ENCODE results near the gene PDXP.

PDXP gene

DNA sequence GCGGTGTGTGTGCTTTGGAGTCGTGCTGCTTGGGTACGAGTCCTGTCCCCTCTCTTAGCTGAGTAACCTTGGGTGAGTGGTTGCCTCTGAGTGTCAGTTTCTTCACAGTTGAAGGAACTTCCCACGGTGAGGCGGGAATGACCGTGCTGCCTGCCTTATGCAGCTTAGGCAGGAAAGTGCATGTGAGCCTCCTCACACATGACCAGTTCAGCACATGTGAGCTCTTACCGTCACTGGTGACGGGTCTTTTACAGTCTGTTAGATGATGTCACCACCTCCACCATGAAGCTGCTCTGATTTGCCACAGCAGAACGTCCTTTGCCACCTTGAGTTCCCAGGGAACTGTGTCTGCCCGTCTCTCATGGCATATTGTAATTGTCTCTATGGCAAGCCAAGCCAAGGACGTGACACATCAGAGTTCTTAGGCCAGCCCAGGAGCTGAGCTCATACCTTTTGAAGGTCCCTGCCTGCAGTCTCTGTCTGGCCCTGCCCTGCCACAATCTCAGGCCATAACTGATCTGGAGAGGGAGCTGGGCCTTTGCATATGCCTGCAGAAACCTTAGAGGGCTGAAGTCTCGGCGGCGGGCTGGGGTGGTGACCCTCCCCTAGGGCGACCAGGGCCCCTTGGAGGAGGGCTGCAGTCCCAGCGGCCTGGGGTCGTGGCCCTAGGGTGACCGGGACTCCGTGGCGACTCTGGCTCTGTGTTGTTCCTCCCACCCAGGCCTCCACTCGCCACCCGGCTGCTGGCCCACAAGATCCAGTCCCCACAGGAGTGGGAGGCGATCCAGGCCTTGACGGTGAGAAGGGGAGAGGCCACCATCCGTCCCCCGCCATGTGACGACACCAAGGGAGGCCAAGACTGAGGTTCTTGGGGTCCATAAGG, 42.1 kb upstream of the PDXP start:
- Histone ChIP-seq H3K36me3 (peaks cover 39% of the 10 kb centered on the region), H3K27me3 (ENCODE audit: insufficient read depth, low read depth, severe bottlenecking) (no peaks in the 10 kb centered on the region), H3K27ac (no peak overlapping the region), H3K9me3 (ENCODE audit: severe bottlenecking) (no peaks in the 10 kb centered on the region), H3K4me3 (ENCODE audit: low read depth, low read length) (no peak overlapping the region)
- TF ChIP-seq, protein P1, sequence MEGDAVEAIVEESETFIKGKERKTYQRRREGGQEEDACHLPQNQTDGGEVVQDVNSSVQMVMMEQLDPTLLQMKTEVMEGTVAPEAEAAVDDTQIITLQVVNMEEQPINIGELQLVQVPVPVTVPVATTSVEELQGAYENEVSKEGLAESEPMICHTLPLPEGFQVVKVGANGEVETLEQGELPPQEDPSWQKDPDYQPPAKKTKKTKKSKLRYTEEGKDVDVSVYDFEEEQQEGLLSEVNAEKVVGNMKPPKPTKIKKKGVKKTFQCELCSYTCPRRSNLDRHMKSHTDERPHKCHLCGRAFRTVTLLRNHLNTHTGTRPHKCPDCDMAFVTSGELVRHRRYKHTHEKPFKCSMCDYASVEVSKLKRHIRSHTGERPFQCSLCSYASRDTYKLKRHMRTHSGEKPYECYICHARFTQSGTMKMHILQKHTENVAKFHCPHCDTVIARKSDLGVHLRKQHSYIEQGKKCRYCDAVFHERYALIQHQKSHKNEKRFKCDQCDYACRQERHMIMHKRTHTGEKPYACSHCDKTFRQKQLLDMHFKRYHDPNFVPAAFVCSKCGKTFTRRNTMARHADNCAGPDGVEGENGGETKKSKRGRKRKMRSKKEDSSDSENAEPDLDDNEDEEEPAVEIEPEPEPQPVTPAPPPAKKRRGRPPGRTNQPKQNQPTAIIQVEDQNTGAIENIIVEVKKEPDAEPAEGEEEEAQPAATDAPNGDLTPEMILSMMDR (IDR thresholded peaks at IDR 0.05; ENCODE audit: low read depth, low read length) = no peak
- DNase-seq = no peak

DNA sequence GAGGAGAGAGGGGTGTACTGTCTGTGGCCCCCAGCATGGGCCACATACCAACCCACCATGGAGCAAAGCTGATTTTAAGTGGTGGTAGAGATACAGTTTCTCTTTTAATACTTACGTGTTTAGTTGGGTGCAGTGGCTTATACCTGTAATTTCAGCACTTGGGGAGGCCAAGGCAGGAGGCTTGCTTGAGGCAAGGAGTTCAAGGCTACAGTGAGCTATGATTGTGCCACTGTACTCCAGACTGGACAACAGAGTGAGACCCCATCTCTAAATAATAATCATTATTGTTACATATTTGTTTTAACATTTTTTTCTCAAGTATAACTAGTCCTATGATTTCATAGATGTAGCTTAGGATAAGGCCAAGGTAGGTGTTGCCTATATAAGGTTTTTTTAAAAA, 41.1 kb upstream of the PDXP start:
- H3K36me3 ChIP-seq = peaks cover 39% of the 10 kb centered on the region
- no peak overlapping the region for H3K27ac ChIP-seq
- TF ChIP-seq, protein P1 (IDR thresholded peaks at IDR 0.05; ENCODE audit: low read depth, low read length) = no peak
- DNase-seq = no peak
- no peaks in the 10 kb centered on the region for H3K9me3 ChIP-seq (ENCODE audit: severe bottlenecking)
- H3K27me3 ChIP-seq (ENCODE audit: insufficient read depth, low read depth, severe bottlenecking) = no peaks in the 10 kb centered on the region
- H3K4me3 ChIP-seq (ENCODE audit: low read depth, low read length) = no peak overlapping the region

DNA sequence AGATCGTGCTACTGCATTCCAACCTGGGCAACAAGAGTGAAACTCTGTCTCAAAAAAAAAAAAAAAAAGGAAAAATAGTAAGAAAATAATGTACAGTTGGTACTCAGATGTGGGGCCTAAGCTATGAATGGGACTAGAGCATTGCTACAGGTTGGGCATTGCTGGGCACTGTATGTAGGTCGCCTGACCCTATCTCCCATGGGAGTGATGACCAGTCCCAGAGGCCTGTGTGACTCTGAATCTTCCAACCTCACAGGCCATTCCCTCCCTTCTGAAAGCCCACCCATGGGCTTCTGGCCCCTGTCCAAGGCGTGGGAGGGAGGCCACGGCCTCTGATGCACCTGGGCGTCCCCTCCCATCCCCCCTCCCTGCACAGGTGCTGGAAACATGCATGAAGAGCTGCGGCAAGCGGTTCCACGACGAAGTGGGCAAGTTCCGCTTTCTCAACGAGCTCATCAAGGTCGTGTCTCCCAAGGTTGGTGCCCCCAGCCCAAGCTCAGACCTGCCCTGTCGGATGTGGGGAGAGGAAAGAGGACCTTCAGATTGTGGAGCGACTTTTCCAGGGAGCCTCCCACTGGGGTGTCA, 40.4 kb upstream of the PDXP start:
- no peaks in the 10 kb centered on the region for H3K27me3 ChIP-seq (ENCODE audit: insufficient read depth, low read depth, severe bottlenecking)
- TF ChIP-seq, protein P1 (IDR thresholded peaks at IDR 0.05; ENCODE audit: low read depth, low read length) = no peak
- H3K9me3 ChIP-seq (ENCODE audit: severe bottlenecking) = no peaks in the 10 kb centered on the region
- H3K4me3 ChIP-seq (ENCODE audit: low read depth, low read length) = no peak overlapping the region
- no peak overlapping the region for H3K27ac ChIP-seq
- H3K36me3 ChIP-seq = peaks cover 41% of the 10 kb centered on the region
- no peak for DNase-seq

DNA sequence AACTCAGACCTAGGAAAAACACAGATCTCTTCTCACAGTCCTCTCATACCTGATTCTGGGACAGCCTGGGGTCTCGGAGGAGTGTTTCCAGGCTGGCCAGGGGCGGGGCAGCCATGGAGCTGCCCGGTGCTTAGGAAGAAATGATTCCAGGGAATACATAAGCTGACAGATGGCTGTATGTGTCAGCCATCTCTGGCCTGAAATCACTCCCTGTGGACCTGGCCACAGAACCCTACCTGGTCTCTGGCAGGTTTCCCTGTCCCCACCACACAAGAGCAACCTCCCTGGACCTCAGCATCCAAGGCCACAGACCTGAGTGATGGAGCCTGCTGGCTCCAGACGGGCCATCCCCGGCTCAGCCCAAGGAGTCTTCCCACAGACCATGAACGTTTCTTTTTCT, 39.8 kb upstream of the PDXP start:
- Histone ChIP-seq H3K9me3 (ENCODE audit: severe bottlenecking) (no peaks in the 10 kb centered on the region), H3K36me3 (peaks cover 44% of the 10 kb centered on the region), H3K27me3 (ENCODE audit: insufficient read depth, low read depth, severe bottlenecking) (no peaks in the 10 kb centered on the region), H3K27ac (no peak overlapping the region), H3K4me3 (ENCODE audit: low read depth, low read length) (no peak overlapping the region)
- TF ChIP-seq, protein P1 (IDR thresholded peaks at IDR 0.05; ENCODE audit: low read depth, low read length) = no peak
- DNase-seq = no peak

DNA sequence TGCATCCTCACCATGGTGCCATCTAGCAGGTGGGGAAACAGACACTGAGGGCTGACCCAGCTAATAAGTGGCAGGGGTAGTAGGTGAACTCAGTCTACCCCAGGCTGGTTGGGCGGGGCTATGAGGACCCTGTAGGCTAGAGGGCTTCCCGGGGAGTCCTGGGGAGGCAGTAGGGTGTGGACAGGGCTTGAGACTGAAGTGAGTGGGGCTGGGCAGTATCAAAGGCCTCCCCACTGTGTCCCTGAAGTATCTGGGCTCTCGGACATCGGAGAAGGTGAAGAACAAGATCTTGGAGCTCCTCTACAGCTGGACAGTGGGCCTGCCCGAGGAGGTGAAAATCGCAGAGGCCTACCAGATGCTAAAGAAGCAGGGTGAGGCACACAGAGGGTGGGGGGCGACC, 38.5 kb upstream of the PDXP start:
- Histone ChIP-seq H3K4me3 (ENCODE audit: low read depth, low read length) (no peak overlapping the region), H3K9me3 (ENCODE audit: severe bottlenecking) (no peaks in the 10 kb centered on the region), H3K36me3 (peaks cover 41% of the 10 kb centered on the region), H3K27me3 (ENCODE audit: insufficient read depth, low read depth, severe bottlenecking) (no peaks in the 10 kb centered on the region), H3K27ac (no peak overlapping the region)
- DNase-seq = no peak
- TF ChIP-seq, protein P1 (IDR thresholded peaks at IDR 0.05; ENCODE audit: low read depth, low read length) = no peak
